Thoracic aorta (tissue), 2 donors: ENCODE data around the gene KCNA5. TPM values are rescaled to one million over a fixed set of nuclear protein-coding genes. Genes with fewer than 3 reads are reported as not detected.
A peak's percentile ranks its signal among the peaks of the same experiment; 100 is the strongest.

Experiments
- ATAC-seq: fragments of 150-250 bp; one replicate; pipeline ENCODE4 v1.8.0; 2017; ENCODE audit warnings: low read depth; ENCODE audit not compliant: insufficient number of reproducible peaks, low FRiP score
- DNase-seq: peaks from one replicate; pipeline ENCODE4 v3.0.0-alpha.2; 2020; ENCODE audit warnings: low spot score
- H3K27ac ChIP-seq, 2 donors: fragments of 200-600 bp; sonication (generic); 1 replicate in 1 of 2; 2 replicates in 1 of 2; pipeline ENCODE4 v1.5.1; 2016; ENCODE audit warnings: mild to moderate bottlenecking in 2 of 2, moderate library complexity in 2 of 2
- H3K27me3 ChIP-seq: fragments of 200-600 bp; sonication (generic); replicated peaks from 2 replicates; pipeline ENCODE4 v1.6.0; 2016; ENCODE audit warnings: mild to moderate bottlenecking; ENCODE audit not compliant: insufficient read depth
- H3K36me3 ChIP-seq: fragments of 200-600 bp; sonication (generic); one replicate; pipeline ENCODE4 v1.5.1; 2016
- H3K4me1 ChIP-seq, 2 donors: fragments of 200-600 bp; sonication (generic); 1 replicate in 1 of 2; 2 replicates in 1 of 2; pipeline versions ENCODE4 v1.5.1 to v1.6.0; 2016; ENCODE audit warnings: low read depth in 2 of 2, mild to moderate bottlenecking in 1 of 2; ENCODE audit not compliant: control insufficient read depth in 1 of 2
- H3K4me3 ChIP-seq: fragments of 200-600 bp; sonication (generic); 2 replicates; pipeline ENCODE4 v1.5.1; 2016; ENCODE audit warnings: mild to moderate bottlenecking
- H3K9me3 ChIP-seq: fragments of 200-600 bp; sonication (generic); 2 replicates; pipeline ENCODE4 v1.5.1; 2016
- total RNA-seq, 2 donors: library from RNA; depleted of rRNA; stranded (reverse); fragments of >200 nt; gene quantifications; one replicate each; pipeline versions ENCODE4 v1.1.0 to v1.2.3, GENCODE V29; 2016
- TF ChIP-seq, protein P1 (sequence below): fragments of 200-600 bp; sonication (generic); IDR thresholded peaks from one replicate; pipeline ENCODE4 v1.5.1; 2019; ENCODE audit warnings: antibody characterized with exemption

Gene KCNA5
- total RNA-seq, 2 donors from 2014 or later = 58.8 to 91.7 TPM

DNA sequence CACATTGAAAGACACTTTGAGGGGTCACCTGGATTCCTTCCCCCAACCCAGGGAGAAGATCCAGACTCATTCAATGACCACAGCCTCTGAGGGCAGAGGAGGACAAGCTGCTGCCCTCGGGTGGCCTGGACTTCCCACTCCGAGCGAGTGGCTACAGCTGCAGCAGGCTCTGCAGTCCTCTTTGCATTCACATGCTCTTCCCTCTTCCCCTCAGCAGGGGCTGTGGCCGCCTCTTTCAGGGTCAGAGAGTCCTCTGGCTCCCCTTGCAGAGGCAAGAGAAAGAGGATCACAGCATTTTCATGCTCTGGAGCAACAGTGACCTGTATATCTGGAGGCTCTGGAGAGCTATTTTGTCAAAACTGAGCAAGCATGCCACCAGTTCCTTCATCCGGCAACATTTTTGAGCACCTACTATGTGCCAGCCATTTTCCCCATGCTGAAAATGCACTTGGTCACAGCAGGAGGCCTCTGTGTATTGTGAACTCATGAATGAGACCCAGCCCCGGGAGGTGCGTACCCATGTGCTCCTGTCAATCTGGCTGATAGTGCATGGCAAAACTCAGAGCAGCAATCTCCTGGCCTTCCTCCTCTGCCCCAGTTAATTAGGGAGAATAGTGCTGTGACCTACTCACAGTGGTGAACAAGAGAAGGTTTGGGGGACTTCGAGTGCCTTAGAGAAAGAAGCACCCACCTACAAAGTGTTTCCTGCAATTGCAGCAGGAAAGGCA lies 42.9 kb upstream of the KCNA5 start:
- TF ChIP-seq, protein P1, sequence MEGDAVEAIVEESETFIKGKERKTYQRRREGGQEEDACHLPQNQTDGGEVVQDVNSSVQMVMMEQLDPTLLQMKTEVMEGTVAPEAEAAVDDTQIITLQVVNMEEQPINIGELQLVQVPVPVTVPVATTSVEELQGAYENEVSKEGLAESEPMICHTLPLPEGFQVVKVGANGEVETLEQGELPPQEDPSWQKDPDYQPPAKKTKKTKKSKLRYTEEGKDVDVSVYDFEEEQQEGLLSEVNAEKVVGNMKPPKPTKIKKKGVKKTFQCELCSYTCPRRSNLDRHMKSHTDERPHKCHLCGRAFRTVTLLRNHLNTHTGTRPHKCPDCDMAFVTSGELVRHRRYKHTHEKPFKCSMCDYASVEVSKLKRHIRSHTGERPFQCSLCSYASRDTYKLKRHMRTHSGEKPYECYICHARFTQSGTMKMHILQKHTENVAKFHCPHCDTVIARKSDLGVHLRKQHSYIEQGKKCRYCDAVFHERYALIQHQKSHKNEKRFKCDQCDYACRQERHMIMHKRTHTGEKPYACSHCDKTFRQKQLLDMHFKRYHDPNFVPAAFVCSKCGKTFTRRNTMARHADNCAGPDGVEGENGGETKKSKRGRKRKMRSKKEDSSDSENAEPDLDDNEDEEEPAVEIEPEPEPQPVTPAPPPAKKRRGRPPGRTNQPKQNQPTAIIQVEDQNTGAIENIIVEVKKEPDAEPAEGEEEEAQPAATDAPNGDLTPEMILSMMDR = no peak
- H3K27ac ChIP-seq = no peak overlapping the region
- H3K9me3 ChIP-seq = no peaks in the 10 kb centered on the region
- DNase-seq = no peak
- H3K4me3 ChIP-seq = no peak overlapping the region
- H3K27me3 ChIP-seq = no peaks in the 10 kb centered on the region
- no peak for ATAC-seq
- peaks cover 5 to 27% of the 10 kb centered on the region in 2 donors for H3K4me1 ChIP-seq
- no peaks in the 10 kb centered on the region for H3K36me3 ChIP-seq

DNA sequence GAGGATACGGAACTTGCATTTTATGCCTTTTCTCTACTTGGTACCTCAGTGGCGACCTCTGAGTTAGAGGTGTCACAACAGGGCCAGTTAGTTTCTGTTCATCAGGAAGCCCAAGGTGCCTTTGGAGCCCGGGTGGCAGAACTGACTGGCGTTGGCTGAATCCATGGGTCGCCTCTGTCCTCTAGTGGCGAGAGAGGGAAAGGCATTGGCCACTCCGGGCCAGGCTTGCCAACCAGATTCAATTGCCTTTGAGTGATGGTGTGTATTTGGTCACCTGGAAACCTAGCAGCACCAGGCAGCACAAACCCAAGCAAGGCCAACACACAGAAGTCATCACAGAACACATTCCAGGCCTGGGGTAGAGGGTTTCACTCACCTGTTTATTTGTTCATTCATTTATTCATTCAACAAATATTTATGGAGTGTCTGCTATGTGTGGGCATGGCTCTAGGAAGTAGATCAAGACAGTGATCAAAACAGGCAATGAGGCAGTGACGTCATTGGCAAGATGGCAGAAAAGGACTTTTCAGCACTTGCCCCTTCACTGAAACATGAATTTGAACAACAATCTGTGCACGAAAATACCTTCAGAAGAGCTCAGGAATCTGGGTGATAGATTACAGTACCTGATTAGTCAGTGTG lies 40.5 kb upstream of the KCNA5 start:
- no peak overlapping the region for H3K27ac ChIP-seq
- H3K4me3 ChIP-seq = no peak overlapping the region
- peaks cover 3 to 19% of the 10 kb centered on the region in 2 donors for H3K4me1 ChIP-seq
- no peaks in the 10 kb centered on the region for H3K27me3 ChIP-seq
- H3K36me3 ChIP-seq = no peaks in the 10 kb centered on the region
- ATAC-seq (peak; percentile 49), DNase-seq (peak; percentile 15)
- no peaks in the 10 kb centered on the region for H3K9me3 ChIP-seq
- TF ChIP-seq, protein P1 = peak; percentile 98

DNA sequence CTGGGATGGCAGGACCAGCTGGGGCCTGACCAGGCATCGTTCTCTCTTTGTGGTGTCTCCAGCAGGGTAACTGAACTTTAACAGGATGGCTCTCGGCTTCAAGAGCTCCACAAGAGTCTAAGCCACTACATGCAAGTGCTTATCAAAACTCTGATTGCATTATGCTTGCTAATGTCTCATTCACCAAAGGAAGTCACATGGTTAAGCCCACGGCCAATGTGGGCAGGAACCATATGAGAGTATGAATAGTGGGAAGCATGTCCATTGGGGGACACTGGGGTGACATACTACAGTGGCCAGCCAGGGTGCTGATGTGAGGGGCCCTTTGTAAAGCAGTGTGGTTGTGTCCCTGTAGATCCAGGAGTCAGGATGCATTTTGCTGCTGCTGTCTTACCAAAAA lies 35.0 kb upstream of the KCNA5 start:
- Histone ChIP-seq H3K27ac (no peak overlapping the region), H3K27me3 (no peaks in the 10 kb centered on the region), H3K4me1 (peaks cover 0 to 5% of the 10 kb centered on the region in 2 donors), H3K4me3 (no peak overlapping the region), H3K36me3 (no peaks in the 10 kb centered on the region), H3K9me3 (no peaks in the 10 kb centered on the region)
- DNase-seq = no peak
- TF ChIP-seq, protein P1 = no peak
- ATAC-seq = no peak

DNA sequence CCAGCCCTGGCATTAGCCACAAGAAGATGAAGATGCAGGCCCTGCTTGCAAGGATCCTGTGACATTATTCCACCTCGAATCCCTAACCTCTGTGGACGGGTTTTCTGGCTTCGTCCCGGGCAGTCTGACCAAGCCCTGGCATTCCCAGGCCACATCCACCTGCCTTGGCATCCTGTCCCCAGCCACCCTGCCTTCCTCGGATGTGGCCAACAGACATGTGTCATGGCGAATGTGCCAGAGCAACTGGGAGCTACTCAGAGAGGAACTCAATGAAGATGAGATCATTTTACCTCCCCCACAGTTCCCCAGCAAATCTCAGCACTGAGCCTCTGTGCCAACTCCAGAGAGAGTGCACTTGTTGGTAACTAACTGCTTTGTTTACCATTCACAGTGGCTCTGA lies 33.5 kb upstream of the KCNA5 start:
- TF ChIP-seq, protein P1 = no peak
- no peak for DNase-seq

DNA sequence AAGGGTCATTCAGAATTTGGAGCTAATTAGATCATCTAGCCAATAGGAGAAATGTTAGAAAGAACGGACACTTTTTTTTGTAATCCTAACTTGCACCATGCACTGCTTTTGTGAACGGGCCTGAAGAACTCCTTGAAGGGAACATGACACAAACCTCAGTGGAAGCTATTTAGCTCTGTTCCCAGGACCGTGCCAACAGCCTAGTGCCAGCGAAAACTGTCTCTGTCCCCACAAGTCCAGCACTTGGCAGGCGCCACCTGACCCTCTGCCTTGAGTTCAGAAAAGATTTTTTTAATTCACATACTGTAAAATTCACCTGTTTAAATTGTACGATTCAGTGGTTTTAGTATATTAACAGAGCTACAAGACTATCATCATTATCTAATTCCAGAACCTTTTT lies 31.3 kb upstream of the KCNA5 start:
- Histone ChIP-seq H3K36me3 (no peaks in the 10 kb centered on the region), H3K9me3 (no peaks in the 10 kb centered on the region), H3K27me3 (no peaks in the 10 kb centered on the region), H3K27ac (no peak overlapping the region), H3K4me1 (peaks cover 0 to 5% of the 10 kb centered on the region in 2 donors), H3K4me3 (no peak overlapping the region)
- DNase-seq (no peak), ATAC-seq (no peak)
- TF ChIP-seq, protein P1 = no peak

More for the DNA sequence above, 33.5 kb upstream of the KCNA5 start:
- no peak for ATAC-seq
- Histone ChIP-seq H3K4me3 (no peak overlapping the region), H3K9me3 (no peaks in the 10 kb centered on the region), H3K4me1 (peaks cover 0 to 5% of the 10 kb centered on the region in 2 donors), H3K27ac (no peak overlapping the region), H3K36me3 (no peaks in the 10 kb centered on the region), H3K27me3 (no peaks in the 10 kb centered on the region)
